ENCODE measurements around the gene POU5F2.

POU5F2 gene

DNA sequence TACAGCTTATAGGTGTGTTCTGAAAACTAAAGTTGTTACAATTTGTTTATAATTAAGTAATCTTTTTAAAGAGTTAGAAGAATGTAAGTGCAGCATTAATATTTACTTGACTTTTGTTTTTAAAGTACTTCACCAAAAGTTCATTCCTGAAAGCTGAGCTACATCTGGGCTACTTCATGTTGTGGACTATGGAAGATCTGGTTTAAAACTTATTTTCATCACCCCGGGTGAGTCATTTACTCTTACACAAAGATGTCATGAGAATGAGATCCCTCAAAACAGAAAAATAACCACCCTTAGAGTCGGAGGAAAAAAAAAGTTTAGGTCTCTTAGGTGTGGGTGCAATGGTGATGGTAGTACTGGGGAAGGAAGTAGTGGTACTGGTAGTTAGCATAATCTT, 5.1 kb downstream of the POU5F2 start:
- no peak overlapping the region for H3K4me2 ChIP-seq (ENCODE audit: low read length)
- H3K27me3 ChIP-seq (ENCODE audit: insufficient read depth, low read length, poor library complexity): no peaks in the 10 kb centered on the region
- H3K4ac ChIP-seq (ENCODE audit: low read depth, low read length): no peak overlapping the region
- no peak for DNase-seq
- no peaks in the 10 kb centered on the region for H3K79me1 ChIP-seq (ENCODE audit: low read length)
- no peak overlapping the region for H3K4me3 ChIP-seq (ENCODE audit: low read length)
- no peak overlapping the region for H3K18ac ChIP-seq (ENCODE audit: low read length)
- H2BK120ac ChIP-seq (ENCODE audit: low read depth, low read length): no peak overlapping the region
- H3K4me1 ChIP-seq (ENCODE audit: control insufficient read depth, low read depth, low read length): no peaks in the 10 kb centered on the region
- no peak overlapping the region for H3K23ac ChIP-seq (ENCODE audit: low read length)
- no peaks in the 10 kb centered on the region for H3K79me2 ChIP-seq (ENCODE audit: control insufficient read depth, insufficient read depth, low read length)
- no peak overlapping the region for H2BK5ac ChIP-seq (ENCODE audit: low read length)
- no CpG with 5 or more reads among the region's 2 CpGs for WGBS (ENCODE audit: extremely low coverage, insufficient coverage, low lambda C conversion rate)
- H4K5ac ChIP-seq (ENCODE audit: low read length): no peak overlapping the region
- H4K8ac ChIP-seq (ENCODE audit: low read depth, low read length): no peak overlapping the region
- H3K27ac ChIP-seq (ENCODE audit: low read depth, low read length): no peak overlapping the region
- H3K36me3 ChIP-seq (ENCODE audit: control insufficient read depth, insufficient read depth, low read length): no peaks in the 10 kb centered on the region
- H2BK15ac ChIP-seq (replicated peaks; ENCODE audit: low read depth): no peak overlapping the region
- H3K56ac ChIP-seq (ENCODE audit: low read length): no peak overlapping the region
- no peak overlapping the region for H3K9ac ChIP-seq (ENCODE audit: low read length)
- H2AK5ac ChIP-seq (ENCODE audit: low read length): no peak overlapping the region

DNA sequence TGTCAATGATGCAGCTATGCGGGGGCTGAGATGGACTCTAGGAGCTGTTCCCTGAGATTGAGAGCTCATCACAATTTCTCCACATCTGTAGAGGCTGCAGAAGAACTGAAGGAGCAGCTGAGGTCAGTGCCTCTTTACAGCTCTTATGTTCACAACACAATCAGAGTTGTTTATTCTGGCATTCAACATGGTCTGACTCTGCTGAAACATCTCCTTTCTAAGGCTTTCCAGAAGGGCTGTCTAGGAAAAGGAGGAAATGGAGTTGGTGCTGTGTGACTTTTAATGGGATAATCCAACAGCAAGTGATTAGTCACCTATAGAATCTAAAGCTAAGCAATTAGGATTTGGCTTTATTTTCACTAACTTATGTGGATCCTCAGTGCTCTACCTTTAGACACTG, 6.0 kb downstream of the POU5F2 start:
- no peak overlapping the region for H3K9ac ChIP-seq (ENCODE audit: low read length)
- H3K4ac ChIP-seq (ENCODE audit: low read depth, low read length): no peak overlapping the region
- DNase-seq: no peak
- H3K79me1 ChIP-seq (ENCODE audit: low read length): no peaks in the 10 kb centered on the region
- no peak overlapping the region for H2BK15ac ChIP-seq (replicated peaks; ENCODE audit: low read depth)
- H4K8ac ChIP-seq (ENCODE audit: low read depth, low read length): no peak overlapping the region
- no peak overlapping the region for H3K4me2 ChIP-seq (ENCODE audit: low read length)
- no peak overlapping the region for H2AK5ac ChIP-seq (ENCODE audit: low read length)
- no peaks in the 10 kb centered on the region for H3K27me3 ChIP-seq (ENCODE audit: insufficient read depth, low read length, poor library complexity)
- no CpG with 5 or more reads among the region's 1 CpG for WGBS (ENCODE audit: extremely low coverage, insufficient coverage, low lambda C conversion rate)
- H3K4me3 ChIP-seq (ENCODE audit: low read length): no peak overlapping the region
- H3K4me1 ChIP-seq (ENCODE audit: control insufficient read depth, low read depth, low read length): no peaks in the 10 kb centered on the region
- no peak overlapping the region for H2BK5ac ChIP-seq (ENCODE audit: low read length)
- H3K56ac ChIP-seq (ENCODE audit: low read length): no peak overlapping the region
- H3K23ac ChIP-seq (ENCODE audit: low read length): no peak overlapping the region
- no peak overlapping the region for H3K27ac ChIP-seq (ENCODE audit: low read depth, low read length)
- no peaks in the 10 kb centered on the region for H3K79me2 ChIP-seq (ENCODE audit: control insufficient read depth, insufficient read depth, low read length)
- H2BK120ac ChIP-seq (ENCODE audit: low read depth, low read length): no peak overlapping the region
- no peaks in the 10 kb centered on the region for H3K36me3 ChIP-seq (ENCODE audit: control insufficient read depth, insufficient read depth, low read length)
- H4K5ac ChIP-seq (ENCODE audit: low read length): no peak overlapping the region
- no peak overlapping the region for H3K18ac ChIP-seq (ENCODE audit: low read length)

DNA sequence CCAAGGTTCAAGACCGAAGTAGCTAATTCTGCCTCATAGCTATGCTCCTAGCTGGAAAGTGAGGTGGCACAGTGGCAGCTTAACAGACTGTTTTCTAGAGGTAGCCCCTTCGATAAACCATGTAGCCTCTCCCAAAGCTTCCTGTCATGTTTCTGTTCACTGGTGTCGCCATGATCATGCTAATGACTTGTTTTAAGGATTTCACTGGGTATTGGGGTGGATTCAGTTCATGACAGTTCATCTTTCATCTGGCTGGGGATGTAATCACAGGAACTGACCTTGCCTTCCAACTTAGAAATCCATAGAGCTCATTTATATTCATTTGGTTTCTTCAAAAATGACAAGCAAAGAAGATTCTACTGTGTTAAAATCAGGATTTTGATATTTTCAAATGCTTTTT, 9.4 kb downstream of the POU5F2 start:
- H2AK5ac ChIP-seq (ENCODE audit: low read length): no peak overlapping the region
- H4K5ac ChIP-seq (ENCODE audit: low read length): no peak overlapping the region
- no peaks in the 10 kb centered on the region for H3K79me1 ChIP-seq (ENCODE audit: low read length)
- H2BK5ac ChIP-seq (ENCODE audit: low read length): no peak overlapping the region
- no peak overlapping the region for H3K27ac ChIP-seq (ENCODE audit: low read depth, low read length)
- H4K8ac ChIP-seq (ENCODE audit: low read depth, low read length): no peak overlapping the region
- no peak overlapping the region for H3K4me2 ChIP-seq (ENCODE audit: low read length)
- H3K56ac ChIP-seq (ENCODE audit: low read length): no peak overlapping the region
- no peaks in the 10 kb centered on the region for H3K27me3 ChIP-seq (ENCODE audit: insufficient read depth, low read length, poor library complexity)
- no peak overlapping the region for H3K18ac ChIP-seq (ENCODE audit: low read length)
- no peak overlapping the region for H3K4ac ChIP-seq (ENCODE audit: low read depth, low read length)
- no peak overlapping the region for H2BK120ac ChIP-seq (ENCODE audit: low read depth, low read length)
- no peak overlapping the region for H2BK15ac ChIP-seq (replicated peaks; ENCODE audit: low read depth)
- no peaks in the 10 kb centered on the region for H3K4me1 ChIP-seq (ENCODE audit: control insufficient read depth, low read depth, low read length)
- H3K4me3 ChIP-seq (ENCODE audit: low read length): no peak overlapping the region
- DNase-seq: no peak
- no peak overlapping the region for H3K23ac ChIP-seq (ENCODE audit: low read length)
- H3K79me2 ChIP-seq (ENCODE audit: control insufficient read depth, insufficient read depth, low read length): no peaks in the 10 kb centered on the region
- no peak overlapping the region for H3K9ac ChIP-seq (ENCODE audit: low read length)
- WGBS (ENCODE audit: extremely low coverage, insufficient coverage, low lambda C conversion rate): no CpG with 5 or more reads among the region's 3 CpGs
- H3K36me3 ChIP-seq (ENCODE audit: control insufficient read depth, insufficient read depth, low read length): no peaks in the 10 kb centered on the region

DNA sequence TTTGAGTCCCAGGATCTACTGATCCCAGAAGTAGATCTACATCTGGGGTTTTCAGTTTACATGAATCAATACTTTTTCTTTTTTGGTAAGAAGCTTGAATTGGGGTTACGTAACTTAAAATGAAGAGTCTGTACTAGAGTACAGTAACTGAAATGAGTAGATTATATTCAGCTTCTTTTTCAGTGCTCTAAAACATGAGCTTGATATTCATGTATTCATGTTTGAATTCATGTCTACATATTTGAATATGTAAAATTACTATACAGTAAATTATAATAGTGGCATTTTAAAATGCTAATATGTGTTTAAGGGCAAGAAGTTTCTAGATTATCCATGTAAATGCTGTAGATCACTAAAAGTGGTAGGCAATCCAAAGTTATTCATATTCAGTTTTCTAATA, 14.8 kb downstream of the POU5F2 start:
- Histone ChIP-seq H3K4me2 (ENCODE audit: low read length) (no peak overlapping the region), H3K23ac (ENCODE audit: low read length) (no peak overlapping the region)

DNA sequence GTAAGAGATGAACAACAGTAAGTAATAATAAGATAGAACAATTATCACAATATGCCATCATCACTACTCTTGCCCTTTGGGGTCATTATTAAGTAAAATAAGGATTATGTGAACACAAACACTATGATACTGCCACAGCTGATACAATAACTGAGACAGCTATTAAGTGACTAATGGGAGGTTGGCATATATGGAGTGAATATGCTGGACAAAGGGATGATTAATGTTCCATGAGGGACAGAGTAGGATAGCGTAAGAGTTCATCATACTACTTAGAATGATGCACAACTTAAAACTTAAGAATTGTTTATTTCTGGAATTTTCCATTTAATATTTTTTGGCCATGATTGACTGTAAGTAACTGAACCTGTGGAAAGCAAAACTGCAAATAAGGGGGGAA, 16.6 kb downstream of the POU5F2 start:
- no peak overlapping the region for H4K8ac ChIP-seq (ENCODE audit: low read depth, low read length)
- H4K5ac ChIP-seq (ENCODE audit: low read length): no peak overlapping the region
- H3K27ac ChIP-seq (ENCODE audit: low read depth, low read length): no peak overlapping the region
- no peak overlapping the region for H2BK5ac ChIP-seq (ENCODE audit: low read length)
- H3K4ac ChIP-seq (ENCODE audit: low read depth, low read length): no peak overlapping the region
- DNase-seq: no peak
- no peak overlapping the region for H3K56ac ChIP-seq (ENCODE audit: low read length)
- no peaks in the 10 kb centered on the region for H3K36me3 ChIP-seq (ENCODE audit: control insufficient read depth, insufficient read depth, low read length)
- H3K23ac ChIP-seq (ENCODE audit: low read length): no peak overlapping the region
- H3K9ac ChIP-seq (ENCODE audit: low read length): no peak overlapping the region
- H2BK120ac ChIP-seq (ENCODE audit: low read depth, low read length): no peak overlapping the region
- H3K79me2 ChIP-seq (ENCODE audit: control insufficient read depth, insufficient read depth, low read length): no peaks in the 10 kb centered on the region
- H3K4me3 ChIP-seq (ENCODE audit: low read length): no peak overlapping the region
- H3K4me2 ChIP-seq (ENCODE audit: low read length): no peak overlapping the region
- no peak overlapping the region for H2AK5ac ChIP-seq (ENCODE audit: low read length)
- H3K18ac ChIP-seq (ENCODE audit: low read length): no peak overlapping the region
- H3K27me3 ChIP-seq (ENCODE audit: insufficient read depth, low read length, poor library complexity): no peaks in the 10 kb centered on the region
- WGBS (ENCODE audit: extremely low coverage, insufficient coverage, low lambda C conversion rate): no CpG with 5 or more reads among the region's 1 CpG
- no peak overlapping the region for H2BK15ac ChIP-seq (replicated peaks; ENCODE audit: low read depth)
- no peaks in the 10 kb centered on the region for H3K4me1 ChIP-seq (ENCODE audit: control insufficient read depth, low read depth, low read length)
- no peaks in the 10 kb centered on the region for H3K79me1 ChIP-seq (ENCODE audit: low read length)

More for the DNA sequence above, 14.8 kb downstream of the POU5F2 start:
- no peak overlapping the region for H3K27ac ChIP-seq (ENCODE audit: low read depth, low read length)
- no peaks in the 10 kb centered on the region for H3K4me1 ChIP-seq (ENCODE audit: control insufficient read depth, low read depth, low read length)
- H2BK15ac ChIP-seq (replicated peaks; ENCODE audit: low read depth): no peak overlapping the region
- no peaks in the 10 kb centered on the region for H3K36me3 ChIP-seq (ENCODE audit: control insufficient read depth, insufficient read depth, low read length)
- H3K4me3 ChIP-seq (ENCODE audit: low read length): no peak overlapping the region
- H2AK5ac ChIP-seq (ENCODE audit: low read length): no peak overlapping the region
- WGBS (ENCODE audit: extremely low coverage, insufficient coverage, low lambda C conversion rate): no CpG with 5 or more reads among the region's 1 CpG
- H3K79me1 ChIP-seq (ENCODE audit: low read length): no peaks in the 10 kb centered on the region
- H3K4ac ChIP-seq (ENCODE audit: low read depth, low read length): no peak overlapping the region
- H4K8ac ChIP-seq (ENCODE audit: low read depth, low read length): no peak overlapping the region
- no peak for DNase-seq
- no peak overlapping the region for H4K5ac ChIP-seq (ENCODE audit: low read length)
- H2BK5ac ChIP-seq (ENCODE audit: low read length): no peak overlapping the region
- H3K18ac ChIP-seq (ENCODE audit: low read length): no peak overlapping the region
- no peak overlapping the region for H3K56ac ChIP-seq (ENCODE audit: low read length)
- no peaks in the 10 kb centered on the region for H3K79me2 ChIP-seq (ENCODE audit: control insufficient read depth, insufficient read depth, low read length)
- no peak overlapping the region for H3K9ac ChIP-seq (ENCODE audit: low read length)
- H3K27me3 ChIP-seq (ENCODE audit: insufficient read depth, low read length, poor library complexity): no peaks in the 10 kb centered on the region
- H2BK120ac ChIP-seq (ENCODE audit: low read depth, low read length): no peak overlapping the region

DNA sequence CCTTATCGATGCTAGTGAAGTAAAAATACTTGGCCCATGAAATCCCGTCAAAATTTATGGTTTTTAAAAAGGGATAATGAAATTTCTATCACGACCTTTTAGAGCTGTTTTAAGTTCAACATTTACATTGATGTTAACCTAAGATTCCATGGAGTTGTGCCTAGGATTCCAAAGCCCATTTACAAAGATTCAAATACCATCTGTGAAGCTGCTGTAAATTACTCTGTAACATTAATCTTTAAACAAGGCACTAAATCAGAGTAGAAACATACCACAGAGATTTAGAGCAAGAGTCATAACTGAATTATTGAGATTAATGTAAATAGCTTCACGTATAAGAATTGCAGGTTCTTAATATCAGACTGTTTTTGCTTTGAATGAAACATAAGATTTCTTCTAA, 17.7 kb downstream of the POU5F2 start:
- DNase-seq: no peak
- H4K8ac ChIP-seq (ENCODE audit: low read depth, low read length): no peak overlapping the region
- H3K36me3 ChIP-seq (ENCODE audit: control insufficient read depth, insufficient read depth, low read length): no peaks in the 10 kb centered on the region
- H2BK5ac ChIP-seq (ENCODE audit: low read length): no peak overlapping the region
- no peak overlapping the region for H3K56ac ChIP-seq (ENCODE audit: low read length)
- no peak overlapping the region for H3K27ac ChIP-seq (ENCODE audit: low read depth, low read length)
- H2BK120ac ChIP-seq (ENCODE audit: low read depth, low read length): no peak overlapping the region
- no peak overlapping the region for H3K4me2 ChIP-seq (ENCODE audit: low read length)
- no peaks in the 10 kb centered on the region for H3K27me3 ChIP-seq (ENCODE audit: insufficient read depth, low read length, poor library complexity)
- H3K4me3 ChIP-seq (ENCODE audit: low read length): no peak overlapping the region
- no peak overlapping the region for H3K23ac ChIP-seq (ENCODE audit: low read length)
- no peak overlapping the region for H4K5ac ChIP-seq (ENCODE audit: low read length)
- no peak overlapping the region for H3K18ac ChIP-seq (ENCODE audit: low read length)
- no peaks in the 10 kb centered on the region for H3K79me2 ChIP-seq (ENCODE audit: control insufficient read depth, insufficient read depth, low read length)
- no peak overlapping the region for H3K4ac ChIP-seq (ENCODE audit: low read depth, low read length)
- no peaks in the 10 kb centered on the region for H3K79me1 ChIP-seq (ENCODE audit: low read length)
- H2AK5ac ChIP-seq (ENCODE audit: low read length): no peak overlapping the region
- no CpG with 5 or more reads among the region's 4 CpGs for WGBS (ENCODE audit: extremely low coverage, insufficient coverage, low lambda C conversion rate)
- H3K4me1 ChIP-seq (ENCODE audit: control insufficient read depth, low read depth, low read length): no peaks in the 10 kb centered on the region
- H3K9ac ChIP-seq (ENCODE audit: low read length): no peak overlapping the region
- H2BK15ac ChIP-seq (replicated peaks; ENCODE audit: low read depth): no peak overlapping the region
